HG03457 (cell line): ENCODE measurements around the gene NOP14.
"Not testable (repeated sequence)": the region's sequence is repeated elsewhere in the genome, so short reads cannot be mapped to it uniquely, and the experiment has no call there.

Experiments
- ATAC-seq: cut with Tn5 transposase; IDR thresholded peaks from one replicate; pipeline ENCODE4 v1.9.1; 2021; ENCODE audit warnings: moderate number of reproducible peaks; ENCODE audit not compliant: unreplicated experiment

NOP14 gene

GRCh38 chr4:2962614-2963174, 512 bp downstream of the NOP14 start:
- peak; percentile 19 for ATAC-seq

- no peak for ATAC-seq
Measured at GRCh38 chr4:2961811-2962441, 1.3 kb downstream of the NOP14 start.

DNA sequence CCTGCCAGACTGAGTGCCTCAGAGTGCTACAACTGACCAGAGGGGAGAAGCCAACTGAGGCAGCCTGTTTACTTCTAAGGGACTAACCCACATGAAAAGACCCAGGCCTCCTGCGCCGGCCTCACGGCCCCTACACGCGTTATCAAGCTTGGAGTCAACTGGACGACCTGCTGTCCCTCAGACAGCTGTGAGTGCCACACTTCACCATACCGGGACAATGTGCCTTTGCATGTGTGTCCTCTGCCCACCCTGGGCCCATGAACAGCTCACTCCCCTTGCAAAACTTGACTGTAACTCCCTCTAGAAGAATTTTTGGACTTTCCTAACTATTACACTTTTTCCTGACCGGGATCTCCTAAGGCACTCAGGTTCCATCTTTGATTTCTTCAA, 1.8 kb downstream of the NOP14 start:
- no peak for ATAC-seq

- ATAC-seq: not testable (repeated sequence)
Measured at GRCh38 chr4:2960450-2960849, 2.8 kb downstream of the NOP14 start.

GRCh38 chr4:2958446-2958845, 4.8 kb downstream of the NOP14 start:
- ATAC-seq: no peak

GRCh38 chr4:2955186-2956044, 7.8 kb downstream of the NOP14 start:
- ATAC-seq: not testable (repeated sequence)

GRCh38 chr4:2954358-2955185, 8.6 kb downstream of the NOP14 start:
- no peak for ATAC-seq

DNA sequence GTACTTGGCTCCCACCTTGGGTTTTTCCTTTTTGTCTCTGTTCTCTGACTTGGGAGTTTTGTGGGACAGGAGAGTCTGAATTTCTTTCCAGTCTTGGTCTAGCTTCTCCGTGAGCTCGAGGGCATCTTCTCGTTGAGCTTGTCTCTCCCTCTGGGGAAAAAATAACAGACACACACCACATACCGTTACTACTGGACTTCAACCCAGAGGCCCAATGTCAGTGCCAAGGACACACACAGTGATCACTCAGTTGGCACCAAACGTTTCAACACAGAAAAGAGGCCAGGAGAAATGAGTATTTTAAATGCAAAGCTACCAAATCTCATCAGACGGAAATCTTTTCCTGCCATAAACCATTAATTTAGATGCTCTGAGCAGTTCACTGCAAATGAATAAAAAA, 9.7 kb downstream of the NOP14 start:
- no peak for ATAC-seq

DNA sequence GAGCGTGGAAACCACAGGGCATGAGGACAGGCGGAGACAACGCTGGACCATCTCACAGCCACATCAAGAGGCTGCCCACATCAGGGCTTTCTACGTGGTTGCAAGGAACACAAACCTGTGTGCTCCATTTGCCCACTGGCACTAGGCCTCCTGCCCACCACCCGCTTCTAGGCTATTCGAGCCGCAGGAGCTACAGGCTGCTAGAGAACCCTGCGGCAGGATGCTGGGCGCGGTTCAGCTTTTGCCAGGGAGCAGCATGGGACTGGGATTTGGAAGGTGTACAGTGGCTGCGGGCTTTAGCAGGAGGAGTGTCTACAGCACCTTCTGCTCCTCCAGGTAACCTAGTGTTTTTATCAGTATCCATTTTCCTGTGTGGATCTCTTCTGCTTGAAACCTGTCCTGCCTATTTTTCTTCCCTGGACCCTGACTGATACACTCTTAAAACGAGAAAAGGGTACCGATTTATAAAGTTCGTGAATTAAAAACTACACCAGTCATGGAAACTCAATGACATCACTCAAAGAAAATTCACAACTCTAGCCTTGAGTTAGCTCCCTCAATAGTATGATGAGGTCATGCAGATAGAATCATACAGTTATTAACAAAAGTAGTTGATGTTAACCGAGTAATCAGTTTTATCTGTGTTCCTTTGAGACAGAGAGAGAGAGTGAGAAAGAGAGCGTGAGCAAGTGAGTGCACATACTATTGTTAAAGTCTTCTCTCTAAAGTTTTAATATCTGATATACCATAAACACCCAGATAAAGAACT, 12.8 kb downstream of the NOP14 start:
- ATAC-seq: no peak

DNA sequence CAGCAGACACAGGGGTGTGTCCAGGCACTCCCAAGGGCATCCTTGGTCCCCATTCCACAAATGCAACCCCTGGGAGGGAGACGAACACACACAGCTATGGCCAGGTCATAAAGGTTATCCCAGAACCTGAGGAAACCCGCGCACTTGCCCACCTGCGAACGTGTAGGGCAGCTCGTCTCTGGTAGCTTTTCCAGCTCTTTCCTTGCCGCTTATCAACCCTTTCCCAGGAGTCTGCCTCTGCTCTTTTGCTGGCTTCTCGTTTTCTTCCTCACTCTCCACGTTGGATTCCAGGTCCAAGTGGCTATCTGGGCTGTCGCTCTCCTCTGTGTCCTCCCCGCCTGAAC, 13.5 kb downstream of the NOP14 start:
- no peak for ATAC-seq

GRCh38 chr4:2948895-2949781, 14.1 kb downstream of the NOP14 start:
- no peak for ATAC-seq

DNA sequence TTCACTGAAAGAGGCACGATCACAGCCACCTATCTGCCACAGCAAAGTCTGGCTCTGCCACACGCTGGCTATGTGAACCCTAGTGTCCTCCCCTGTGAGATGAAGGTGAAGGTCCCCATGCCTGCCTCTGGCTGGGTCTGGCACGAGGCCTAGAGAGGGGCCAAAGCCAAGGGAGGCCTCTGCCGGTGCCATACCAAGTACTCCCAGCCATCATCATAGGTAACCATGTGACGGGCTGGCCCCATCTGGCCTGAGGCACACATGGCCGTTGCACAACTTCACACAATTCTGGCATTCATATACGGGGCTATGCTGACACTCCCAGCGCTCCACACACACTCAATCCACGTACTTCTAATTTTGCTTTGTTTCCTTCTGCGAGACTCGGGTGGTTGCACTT, 15.3 kb downstream of the NOP14 start:
- ATAC-seq: no peak

DNA sequence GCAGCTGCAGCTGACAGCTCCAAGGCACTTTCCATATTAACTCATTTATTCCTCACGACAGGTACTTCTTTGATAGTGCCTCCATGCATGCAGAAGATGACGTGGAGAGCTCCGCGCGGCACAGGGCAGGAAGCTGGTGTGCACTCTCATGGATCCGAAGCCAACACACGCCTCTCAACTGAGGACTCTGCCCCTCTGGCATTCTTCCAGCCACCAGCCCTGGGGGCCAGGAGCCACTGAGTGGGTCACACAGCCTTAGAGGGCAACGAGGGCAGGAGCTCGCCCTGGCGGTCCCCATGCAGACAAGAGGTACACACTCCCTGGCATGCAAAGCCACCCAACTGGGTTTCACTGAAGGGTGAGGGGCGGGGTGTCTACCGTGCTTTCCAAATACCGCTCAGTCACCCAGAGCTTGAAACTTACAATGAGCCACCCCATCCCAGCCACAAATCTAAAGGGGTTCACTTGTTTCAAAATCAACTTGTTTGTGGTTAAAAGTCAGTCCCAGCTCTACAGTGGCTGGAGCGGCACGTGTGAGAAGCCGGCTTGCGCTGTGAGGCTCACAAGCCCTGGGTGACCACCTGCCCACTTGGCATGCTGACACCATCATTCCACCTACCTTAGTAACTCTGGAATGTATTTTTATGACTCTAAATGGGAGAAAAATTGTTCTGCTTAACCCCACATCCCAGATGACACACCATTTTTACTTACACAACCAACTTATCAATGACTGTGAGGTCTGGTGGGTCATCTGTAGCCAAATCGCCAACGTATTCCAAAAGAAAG, 16.2 kb downstream of the NOP14 start:
- ATAC-seq: no peak

DNA sequence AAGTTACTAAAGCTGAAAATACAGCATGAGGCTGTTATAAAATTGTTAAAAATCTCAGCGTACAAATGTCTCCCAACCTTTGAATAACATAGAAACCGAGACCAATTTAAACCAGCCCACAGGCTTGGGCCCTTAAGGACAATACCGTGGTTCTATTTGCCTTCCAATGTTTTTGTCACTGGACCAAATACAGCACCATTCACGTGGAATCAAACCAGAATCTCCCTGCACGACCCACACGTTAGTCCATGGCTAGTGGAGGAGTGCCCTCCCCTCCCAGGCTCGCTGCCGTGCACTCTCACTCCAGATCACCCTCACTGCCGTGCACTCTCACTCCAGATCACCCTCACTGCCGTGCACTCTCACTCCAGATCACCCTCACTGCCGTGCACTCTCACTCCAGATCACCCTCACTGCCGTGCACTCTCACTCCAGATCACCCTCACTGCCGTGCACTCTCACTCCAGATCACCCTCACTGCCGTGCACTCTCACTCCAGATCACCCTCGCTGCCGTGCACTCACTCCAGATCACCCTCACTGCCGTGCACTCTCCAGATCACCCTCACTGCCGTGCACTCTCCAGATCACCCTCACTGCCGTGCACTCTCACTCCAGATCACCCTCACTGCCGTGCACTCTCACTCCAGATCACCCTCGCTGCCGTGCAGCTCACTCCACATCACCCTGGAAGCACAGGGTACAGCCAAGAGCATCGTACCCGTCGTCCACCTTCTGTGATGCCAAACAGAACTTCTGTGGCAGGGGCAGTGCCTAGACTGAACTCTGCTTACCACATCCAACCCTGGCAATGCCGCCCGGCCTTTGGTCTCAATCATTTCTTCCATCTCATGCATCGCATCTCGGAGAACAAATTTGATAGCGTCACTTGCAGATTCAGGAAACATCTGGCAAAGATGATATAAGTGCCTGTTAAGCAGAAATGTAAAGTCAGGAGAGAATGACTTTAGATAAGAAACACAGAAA, 17.3 kb downstream of the NOP14 start:
- not testable (repeated sequence) for ATAC-seq

- ATAC-seq: no peak
Measured at GRCh38 chr4:2944586-2945526, 18.4 kb downstream of the NOP14 start.

DNA sequence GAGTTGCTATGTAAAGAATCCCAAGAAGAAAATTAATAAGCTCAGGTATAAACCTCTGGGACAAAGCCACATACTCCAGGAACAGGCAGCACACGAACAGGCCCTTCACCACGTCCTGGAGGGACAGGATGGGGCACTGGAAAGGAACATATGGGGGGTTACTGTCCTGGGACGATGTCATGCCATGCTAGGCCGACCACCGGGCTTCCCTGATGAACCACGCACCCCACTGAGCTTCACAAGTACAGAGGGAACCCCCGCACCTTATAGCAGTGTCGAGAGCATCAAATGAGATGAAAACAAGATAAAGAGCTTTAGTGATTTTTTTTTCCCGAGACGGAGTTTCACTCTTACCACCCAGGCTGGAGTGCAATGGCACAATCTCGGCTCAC, 19.1 kb downstream of the NOP14 start:
- no peak for ATAC-seq
